Activated T-helper 1 cell treated with anti-CD3 and anti-CD28 coated beads, Interleukin-12 subunit alpha, Interleukin-12 subunit beta, Interleukin-2, Interleukin-4 antibody, amounts not matched to agents 30 ng/mL and 10 ng/mL and 1 ng/mL, durations not matched to agents 14 hours and 24 hours and 36 hours (primary cell): ENCODE results near the gene ADAM17. TPM values are rescaled to one million over a fixed set of nuclear protein-coding genes. Genes with fewer than 3 reads are reported as not detected.

ENCODE experiments used
- DNase-seq: peaks from one replicate; pipeline ENCODE4 v3.0.0; 2021; ENCODE audit warnings: low spot score
- H3K27ac Mint-ChIP-seq: one replicate; pipeline ENCODE4 v1.8.0; 2021; ENCODE audit warnings: mild to moderate bottlenecking, mixed read lengths
- H3K27me3 Mint-ChIP-seq: one replicate; pipeline ENCODE4 v1.8.0; 2022; ENCODE audit warnings: mild to moderate bottlenecking, moderate library complexity, mixed read lengths; ENCODE audit not compliant: insufficient read depth
- H3K36me3 Mint-ChIP-seq: one replicate; pipeline ENCODE4 v1.8.0; 2021; ENCODE audit warnings: low read depth, mixed read lengths
- H3K4me1 Mint-ChIP-seq: one replicate; pipeline ENCODE4 v1.8.0; 2021; ENCODE audit warnings: low read depth, mixed read lengths
- H3K4me3 Mint-ChIP-seq: one replicate; pipeline ENCODE4 v1.8.0; 2021; ENCODE audit warnings: mild to moderate bottlenecking, moderate library complexity, mixed read lengths
- H3K9me3 Mint-ChIP-seq: one replicate; pipeline ENCODE4 v1.8.0; 2021; ENCODE audit warnings: mixed read lengths
- intact Hi-C: fragments of 100-400 bp; cut with micrococcal nuclease; formaldehyde crosslinking; loops from one replicate; pipeline ENCODE4 v1.15.1; 2024
- total RNA-seq: library from RNA; stranded (reverse); gene quantifications from 2 replicates; pipeline ENCODE4 v1.2.3, GENCODE V29; 2022

ADAM17 gene
- total RNA-seq, 1 donor from 2014 or later, result 30.4 TPM

- DNase-seq, result no peak
- Mint-ChIP-seq H3K27me3 (no peaks in the 10 kb centered on the region), H3K4me1 (peaks cover 34% of the 10 kb centered on the region), H3K36me3 (peaks cover 61% of the 10 kb centered on the region), H3K9me3 (no peaks in the 10 kb centered on the region), H3K4me3 (no peak overlapping the region), H3K27ac (no peak overlapping the region)
- intact Hi-C loops, result no loop called here
Measured at GRCh38 chr2:9494081-9494480, 61.5 kb downstream of the ADAM17 start.

- H3K27me3 Mint-ChIP-seq, result no peaks in the 10 kb centered on the region
- no peak overlapping the region for H3K4me3 Mint-ChIP-seq
- H3K4me1 Mint-ChIP-seq, result peaks cover 37% of the 10 kb centered on the region
- no peak overlapping the region for H3K27ac Mint-ChIP-seq
- intact Hi-C loops, result no loop called here
- H3K9me3 Mint-ChIP-seq, result no peaks in the 10 kb centered on the region
- DNase-seq, result no peak
- H3K36me3 Mint-ChIP-seq, result peaks cover 61% of the 10 kb centered on the region
Measured at GRCh38 chr2:9493478-9493877, 62.2 kb downstream of the ADAM17 start.

GRCh38 chr2:9492927-9493326 lies 62.7 kb downstream of the ADAM17 start:
- Mint-ChIP-seq H3K27ac (no peak overlapping the region), H3K9me3 (no peaks in the 10 kb centered on the region), H3K4me3 (no peak overlapping the region), H3K27me3 (no peaks in the 10 kb centered on the region), H3K4me1 (peaks cover 34% of the 10 kb centered on the region), H3K36me3 (peaks cover 61% of the 10 kb centered on the region)
- DNase-seq, result no peak
- intact Hi-C loops, result no loop called here

GRCh38 chr2:9490789-9491188 lies 64.8 kb downstream of the ADAM17 start:
- no peak overlapping the region for H3K27ac Mint-ChIP-seq
- DNase-seq, result no peak
- H3K36me3 Mint-ChIP-seq, result peaks cover 55% of the 10 kb centered on the region
- H3K4me1 Mint-ChIP-seq, result peaks cover 23% of the 10 kb centered on the region
- no peak overlapping the region for H3K4me3 Mint-ChIP-seq
- no peaks in the 10 kb centered on the region for H3K27me3 Mint-ChIP-seq
- intact Hi-C loops, result no loop called here
- H3K9me3 Mint-ChIP-seq, result no peaks in the 10 kb centered on the region

GRCh38 chr2:9488583-9489547 lies 66.8 kb downstream of the ADAM17 start:
- H3K4me3 Mint-ChIP-seq, result no peak overlapping the region
- no peaks in the 10 kb centered on the region for H3K27me3 Mint-ChIP-seq
- no peak for DNase-seq
- peaks cover 22% of the 10 kb centered on the region for H3K4me1 Mint-ChIP-seq
- H3K27ac Mint-ChIP-seq, result no peak overlapping the region
- intact Hi-C loops, result loop anchor here (2.0 kb wide), 1 partner anchor 66 kb away; the partner anchor contains the start of gene ADAM17
- H3K9me3 Mint-ChIP-seq, result no peaks in the 10 kb centered on the region
- H3K36me3 Mint-ChIP-seq, result peaks cover 55% of the 10 kb centered on the region

- H3K27ac Mint-ChIP-seq, result no peak overlapping the region
- no peaks in the 10 kb centered on the region for H3K27me3 Mint-ChIP-seq
- no peak overlapping the region for H3K4me3 Mint-ChIP-seq
- intact Hi-C loops, result no loop called here
- peaks cover 22% of the 10 kb centered on the region for H3K4me1 Mint-ChIP-seq
- H3K9me3 Mint-ChIP-seq, result no peaks in the 10 kb centered on the region
- peaks cover 44% of the 10 kb centered on the region for H3K36me3 Mint-ChIP-seq
- DNase-seq, result no peak
Measured at GRCh38 chr2:9484533-9484932, 71.1 kb downstream of the ADAM17 start.

GRCh38 chr2:9483107-9483506 lies 72.5 kb downstream of the ADAM17 start:
- no peak overlapping the region for H3K27ac Mint-ChIP-seq
- intact Hi-C loops, result no loop called here
- H3K4me3 Mint-ChIP-seq, result no peak overlapping the region
- DNase-seq, result no peak
- H3K9me3 Mint-ChIP-seq, result no peaks in the 10 kb centered on the region
- peaks cover 26% of the 10 kb centered on the region for H3K4me1 Mint-ChIP-seq
- H3K27me3 Mint-ChIP-seq, result no peaks in the 10 kb centered on the region
- peaks cover 48% of the 10 kb centered on the region for H3K36me3 Mint-ChIP-seq

GRCh38 chr2:9480157-9480556 lies 75.5 kb downstream of the ADAM17 start:
- H3K4me1 Mint-ChIP-seq, result peaks cover 51% of the 10 kb centered on the region
- peaks cover 52% of the 10 kb centered on the region for H3K36me3 Mint-ChIP-seq
- DNase-seq, result no peak
- no peak overlapping the region for H3K27ac Mint-ChIP-seq
- H3K9me3 Mint-ChIP-seq, result peaks cover 4% of the 10 kb centered on the region
- H3K27me3 Mint-ChIP-seq, result no peaks in the 10 kb centered on the region
- intact Hi-C loops, result no loop called here
- no peak overlapping the region for H3K4me3 Mint-ChIP-seq

GRCh38 chr2:9478526-9478925 lies 77.1 kb downstream of the ADAM17 start:
- peaks cover 45% of the 10 kb centered on the region for H3K36me3 Mint-ChIP-seq
- intact Hi-C loops, result loop anchor here (5.0 kb wide), 1 partner anchor 304 kb away; no protein-coding TSS in a partner anchor
- peaks cover 4% of the 10 kb centered on the region for H3K9me3 Mint-ChIP-seq
- no peaks in the 10 kb centered on the region for H3K27me3 Mint-ChIP-seq
- H3K4me1 Mint-ChIP-seq, result peaks cover 55% of the 10 kb centered on the region
- no peak overlapping the region for H3K27ac Mint-ChIP-seq
- DNase-seq, result no peak
- no peak overlapping the region for H3K4me3 Mint-ChIP-seq

GRCh38 chr2:9477914-9478313 lies 77.7 kb downstream of the ADAM17 start:
- Mint-ChIP-seq H3K4me1 (peaks cover 61% of the 10 kb centered on the region), H3K4me3 (no peak overlapping the region), H3K27me3 (no peaks in the 10 kb centered on the region), H3K36me3 (peaks cover 45% of the 10 kb centered on the region), H3K27ac (no peak overlapping the region), H3K9me3 (peaks cover 4% of the 10 kb centered on the region)
- intact Hi-C loops, result loop anchor here (5.0 kb wide), 1 partner anchor 304 kb away; no protein-coding TSS in a partner anchor
- DNase-seq, result no peak

- DNase-seq, result peak; percentile 70
- Mint-ChIP-seq H3K4me3 (peak within 1 kb of the TSS; percentile 84), H3K27me3 (no peaks in the 10 kb centered on the region), H3K36me3 (peaks cover 46% of the 10 kb centered on the region), H3K4me1 (peaks cover 48% of the 10 kb centered on the region), H3K27ac (peak within 1 kb of the TSS; percentile 84), H3K9me3 (peaks cover 4% of the 10 kb centered on the region)
- intact Hi-C loops, result loop anchor here (1.0 to 5.0 kb wide), 6 partner anchors 51 to 308 kb away; partner anchors contain the start of genes ADAM17, CPSF3, ITGB1BP1 and YWHAQ
Measured at GRCh38 chr2:9474361-9475057, 81.1 kb downstream of the ADAM17 start, which contains the start of gene IAH1. Gene IAH1, plus strand, starts transcription at chr2:9474551. Its CDS starts 16 bp downstream, at chr2:9474567.

GRCh38 chr2:9473985-9474360 lies 81.7 kb downstream of the ADAM17 start:
- Mint-ChIP-seq H3K4me3 (peak overlapping the region; percentile 82), H3K4me1 (peaks cover 44% of the 10 kb centered on the region), H3K27me3 (no peaks in the 10 kb centered on the region), H3K27ac (peak overlapping the region; percentile 84), H3K36me3 (peaks cover 43% of the 10 kb centered on the region), H3K9me3 (peaks cover 4% of the 10 kb centered on the region)
- DNase-seq, result peak; percentile 61
- intact Hi-C loops, result loop anchor here (1.0 to 2.0 kb wide), 5 partner anchors 51 to 278 kb away; partner anchors contain the start of genes ADAM17, CPSF3, ITGB1BP1 and YWHAQ
